GM20431 (cell line): ENCODE results near the gene FARS2.

Experiments used
- in situ Hi-C: fragments of 300-500 bp; cut with MseI, MboI; formaldehyde crosslinking; loops from one replicate; pipeline ENCODE4 v1.15.0; 2020; ENCODE audit warnings: low sequenced_read_pairs; ENCODE audit not compliant: unreplicated experiment

The FARS2 gene

DNA sequence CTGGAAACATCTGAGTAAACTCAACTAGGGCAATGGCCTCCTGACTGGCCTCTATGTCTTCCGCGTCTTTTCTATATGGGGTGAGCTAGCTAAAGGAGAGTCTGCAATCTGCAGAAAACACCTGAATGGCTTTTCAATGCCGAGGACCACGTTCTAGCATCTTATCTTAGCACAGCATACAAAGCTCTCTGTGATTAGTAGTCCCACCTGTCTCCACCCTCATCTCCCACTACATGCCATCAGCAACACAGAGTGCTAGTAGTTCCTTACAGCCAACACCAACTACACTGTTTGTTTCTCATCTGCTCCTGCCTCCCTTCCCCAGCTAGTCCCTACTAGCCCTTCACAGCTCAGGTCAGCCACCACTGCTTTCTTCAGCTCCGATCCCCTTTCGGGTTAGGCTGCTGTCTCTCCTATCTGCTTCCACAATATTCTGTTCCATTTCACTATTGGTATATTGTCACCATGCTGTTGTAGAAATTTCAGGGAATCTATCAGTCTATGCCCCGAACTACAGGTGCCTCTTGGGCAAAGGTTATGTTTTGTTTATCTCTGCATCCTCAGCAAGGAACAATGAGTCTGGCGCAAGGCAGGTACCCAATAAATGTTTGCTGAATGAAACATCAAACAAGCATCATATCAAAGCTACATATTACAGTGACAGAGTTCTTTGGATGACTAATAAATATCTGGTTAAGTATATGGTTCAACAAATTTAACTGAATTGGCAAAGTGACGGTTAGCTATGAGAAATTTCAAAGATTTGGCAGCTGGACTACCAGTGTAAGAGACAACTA, 12.8 kb upstream of the FARS2 start:
- in situ Hi-C loops, result no loop called here

DNA sequence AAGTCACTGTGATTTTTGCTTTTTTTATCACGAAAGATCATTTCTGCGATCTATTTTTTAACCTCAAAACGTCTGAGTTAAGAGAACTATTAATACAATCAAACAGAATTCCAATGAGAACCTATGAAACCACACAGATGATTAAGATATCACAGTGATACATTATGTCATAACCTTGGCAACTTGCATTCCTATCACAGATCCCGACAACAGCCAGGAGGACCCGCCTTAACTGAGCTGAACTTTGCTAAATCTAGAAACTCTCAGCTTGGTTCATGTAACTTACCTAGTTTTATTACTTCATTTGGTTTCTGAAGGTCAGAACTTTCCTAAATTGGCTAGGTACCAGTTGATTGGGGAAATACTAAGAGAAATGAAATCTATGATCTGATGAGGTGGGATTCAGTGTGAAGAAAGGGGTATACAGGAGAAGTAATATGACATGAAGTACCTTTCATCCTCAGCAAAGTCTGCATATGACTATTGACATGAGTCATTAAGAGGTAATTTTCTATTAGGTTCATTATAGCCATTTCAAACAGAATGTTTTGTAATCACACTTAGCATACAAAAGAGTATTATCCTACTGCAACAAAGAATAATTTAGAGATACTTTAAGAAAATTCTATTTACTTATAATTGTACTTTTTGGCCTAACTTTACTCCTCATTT, 11.7 kb upstream of the FARS2 start:
- in situ Hi-C loops, result no loop called here

DNA sequence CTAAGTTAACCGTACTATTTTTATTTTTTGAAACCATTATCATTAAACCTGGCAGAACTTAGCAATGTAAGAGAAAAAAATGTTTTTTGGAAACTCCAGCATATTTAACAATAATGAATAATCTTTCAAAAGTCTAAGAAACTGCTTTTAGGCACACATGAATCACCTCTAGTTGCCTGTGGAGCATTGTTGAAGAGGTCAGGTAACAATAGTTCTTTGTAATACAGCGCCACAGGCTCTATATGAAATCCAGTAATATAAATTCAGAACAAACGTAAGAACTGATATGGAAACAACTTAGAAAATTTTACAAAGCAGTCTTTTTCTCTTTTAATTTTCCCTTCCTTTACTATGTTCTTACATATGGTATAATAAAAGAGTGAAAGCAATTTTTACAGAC, 10.9 kb upstream of the FARS2 start:
- in situ Hi-C loops, result no loop called here

GRCh38 chr6:5250911-5251310, 10.4 kb upstream of the FARS2 start:
- in situ Hi-C loops, result no loop called here

- in situ Hi-C loops, result no loop called here
Observed at GRCh38 chr6:5256952-5257351, 4.4 kb upstream of the FARS2 start.

- in situ Hi-C loops, result no loop called here
Observed at GRCh38 chr6:5257400-5257799, 3.9 kb upstream of the FARS2 start.

GRCh38 chr6:5259428-5259827, 1.9 kb upstream of the FARS2 start:
- in situ Hi-C loops, result no loop called here

GRCh38 chr6:5260111-5260620, 1.1 kb upstream of the FARS2 start:
- in situ Hi-C loops, result no loop called here

- in situ Hi-C loops, result no loop called here
Observed at GRCh38 chr6:5261545-5262109, 314 bp downstream of the FARS2 start.

GRCh38 chr6:5266423-5266822, 5.1 kb downstream of the FARS2 start:
- in situ Hi-C loops, result no loop called here

DNA sequence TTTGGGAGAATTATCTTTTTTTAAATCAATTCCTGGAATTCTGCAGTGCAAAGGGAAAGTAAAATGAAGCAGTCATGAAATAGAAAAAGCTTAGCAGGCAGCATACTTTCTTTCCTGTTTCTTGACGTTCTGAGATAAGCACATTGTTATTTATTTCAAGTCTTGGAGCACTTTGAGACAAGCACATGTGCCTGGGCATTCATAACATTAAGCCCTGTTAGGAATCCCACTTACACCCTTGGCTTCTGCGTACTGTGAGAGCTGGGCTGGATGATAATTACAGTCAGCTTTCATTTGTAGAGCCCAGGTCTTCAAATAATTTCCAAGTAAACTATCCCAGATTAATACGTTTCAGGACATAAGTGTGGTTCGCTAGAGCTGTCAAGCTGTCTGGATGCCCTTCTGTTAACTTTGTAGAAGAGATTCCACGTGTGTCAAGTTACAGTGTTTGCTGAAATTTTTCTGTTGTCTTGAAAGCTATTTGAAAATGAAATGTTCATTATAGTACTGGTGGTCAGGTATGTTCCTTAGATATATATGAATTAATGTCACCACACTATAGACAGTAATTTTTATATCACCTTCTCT, 8.9 kb downstream of the FARS2 start:
- in situ Hi-C loops, result no loop called here

DNA sequence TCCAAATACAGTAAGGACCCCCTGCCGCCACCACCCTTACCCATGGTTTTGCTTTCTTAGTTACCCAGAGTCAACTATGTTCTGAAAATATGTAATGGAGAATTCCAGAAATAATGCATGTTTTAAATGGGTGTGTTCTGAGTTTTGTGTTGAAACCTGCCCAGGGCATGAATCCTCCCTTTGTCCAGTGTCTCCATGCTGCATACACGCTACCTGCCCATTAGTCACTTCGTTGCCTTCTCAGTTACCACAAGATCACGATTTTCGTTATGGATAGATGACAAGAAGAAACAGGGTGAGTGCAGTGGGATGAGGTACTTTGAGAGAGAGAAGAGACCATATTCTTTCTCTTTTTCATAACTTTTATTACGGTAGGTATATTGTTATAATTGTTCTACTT, 10.6 kb downstream of the FARS2 start:
- in situ Hi-C loops, result no loop called here

DNA sequence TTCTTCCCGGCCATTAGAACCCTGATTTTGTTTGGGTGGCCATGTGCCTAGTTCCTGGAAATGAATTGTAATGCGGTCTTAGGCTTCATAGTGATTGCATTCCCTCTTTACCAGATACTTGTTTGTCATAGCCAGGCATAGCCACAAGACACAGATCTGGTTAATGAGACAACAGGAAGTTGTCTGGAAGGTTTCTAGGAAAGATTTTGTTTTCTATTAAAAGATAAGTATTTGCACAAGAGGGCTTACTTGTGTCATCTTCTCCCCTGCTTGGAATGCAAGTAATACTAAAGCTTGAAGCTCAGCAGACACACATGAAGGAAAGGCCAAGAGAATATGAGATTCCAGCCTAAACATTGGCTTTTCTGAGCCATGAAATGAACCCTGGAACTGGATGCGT, 12.9 kb downstream of the FARS2 start:
- in situ Hi-C loops, result no loop called here

DNA sequence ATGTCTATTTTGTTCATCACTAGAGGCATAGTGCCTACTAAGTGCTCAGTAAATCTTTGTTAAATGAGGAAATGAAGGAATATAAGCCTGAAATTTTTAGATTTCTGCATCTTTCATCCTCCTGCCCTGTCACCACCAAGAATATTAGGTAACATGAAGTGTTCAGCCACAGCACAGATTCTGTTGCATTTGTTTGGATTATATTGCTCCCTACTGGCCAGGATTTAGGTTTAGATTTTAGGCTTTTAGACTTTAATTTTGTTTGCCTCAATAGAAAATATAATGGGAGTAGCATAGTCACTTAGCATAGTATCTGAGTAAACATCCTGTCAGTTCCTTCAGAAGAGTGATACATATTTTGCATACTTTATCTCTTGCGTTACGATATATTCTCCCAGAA, 14.2 kb downstream of the FARS2 start:
- in situ Hi-C loops, result no loop called here

DNA sequence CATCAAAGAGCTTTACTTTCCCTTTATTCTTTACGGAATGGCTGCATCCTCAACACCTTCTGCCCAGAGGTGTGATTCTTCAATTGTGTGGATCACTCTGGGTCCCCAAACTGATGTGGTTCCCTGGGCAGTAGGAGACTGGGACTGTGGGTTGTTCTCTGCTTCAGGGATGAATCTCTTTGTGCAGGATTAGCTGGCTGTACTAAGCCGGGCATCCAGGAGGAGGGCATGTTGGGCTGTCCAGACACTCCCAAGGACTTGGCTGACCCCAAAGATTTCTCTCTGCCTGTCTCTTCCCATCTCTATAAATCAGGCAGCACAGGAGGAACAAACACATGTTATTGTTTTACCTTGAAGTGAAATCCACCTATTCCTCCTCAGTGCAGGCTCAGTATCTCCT, 15.3 kb downstream of the FARS2 start:
- in situ Hi-C loops, result no loop called here

DNA sequence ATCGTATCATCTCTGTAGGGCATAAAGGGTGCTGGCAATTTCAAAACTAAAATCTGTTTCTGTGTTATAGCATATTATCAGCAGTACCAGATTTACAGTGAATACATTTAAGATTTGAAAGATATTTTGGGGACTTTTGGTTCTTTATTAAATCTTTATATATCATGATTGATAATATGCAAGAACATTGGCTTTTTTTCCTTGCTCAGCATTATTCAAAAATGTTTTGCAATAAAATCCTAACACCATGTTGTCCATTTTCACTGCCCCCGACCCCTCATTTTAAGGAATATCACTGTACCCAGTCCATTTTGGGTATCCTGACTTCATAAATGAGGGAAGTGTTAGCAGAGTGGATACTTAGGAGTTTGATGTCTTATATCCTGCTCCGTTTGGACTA, 16.3 kb downstream of the FARS2 start:
- in situ Hi-C loops, result no loop called here

DNA sequence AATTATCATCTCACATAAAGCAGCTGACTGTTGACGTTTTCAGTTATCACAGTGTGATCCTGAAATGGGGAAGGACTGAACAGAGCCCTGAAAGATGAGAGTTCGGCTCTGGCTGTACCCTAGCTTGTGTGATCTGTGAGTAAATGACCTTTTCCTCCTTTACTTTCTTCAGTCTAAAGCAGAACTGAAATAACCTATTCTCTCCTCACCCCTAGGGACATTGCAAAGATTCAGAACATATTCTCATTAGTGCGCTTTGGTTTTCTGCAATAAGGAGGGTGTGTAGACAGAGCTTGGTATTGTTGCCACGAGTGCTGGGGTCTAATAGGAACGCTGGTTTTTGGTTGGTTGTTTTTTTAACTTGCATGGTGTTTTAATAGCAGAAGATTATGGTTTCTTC, 16.7 kb downstream of the FARS2 start:
- in situ Hi-C loops, result no loop called here

GRCh38 chr6:5278565-5279120, 17.3 kb downstream of the FARS2 start:
- in situ Hi-C loops, result no loop called here

DNA sequence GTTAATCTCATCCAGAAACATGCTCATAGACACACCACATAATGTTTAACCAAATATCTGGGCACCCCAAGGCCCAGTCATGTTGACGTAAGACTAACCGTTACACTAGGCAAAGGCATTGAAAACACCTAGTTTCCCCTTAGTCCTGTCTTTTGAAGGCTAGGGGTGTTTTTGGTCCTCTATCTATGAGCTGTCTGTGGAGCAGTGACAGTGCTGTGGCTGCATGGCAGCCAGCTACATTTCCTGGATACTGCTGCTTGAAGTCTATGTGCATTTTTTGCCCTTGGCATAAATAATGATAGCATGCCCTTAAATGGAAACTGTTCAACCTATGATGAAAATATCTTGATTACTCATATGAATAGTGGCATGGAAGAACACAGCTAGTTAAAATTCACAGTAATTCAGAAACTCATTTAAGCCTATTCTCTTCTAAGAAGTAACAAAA, 18.6 kb downstream of the FARS2 start:
- in situ Hi-C loops, result no loop called here

DNA sequence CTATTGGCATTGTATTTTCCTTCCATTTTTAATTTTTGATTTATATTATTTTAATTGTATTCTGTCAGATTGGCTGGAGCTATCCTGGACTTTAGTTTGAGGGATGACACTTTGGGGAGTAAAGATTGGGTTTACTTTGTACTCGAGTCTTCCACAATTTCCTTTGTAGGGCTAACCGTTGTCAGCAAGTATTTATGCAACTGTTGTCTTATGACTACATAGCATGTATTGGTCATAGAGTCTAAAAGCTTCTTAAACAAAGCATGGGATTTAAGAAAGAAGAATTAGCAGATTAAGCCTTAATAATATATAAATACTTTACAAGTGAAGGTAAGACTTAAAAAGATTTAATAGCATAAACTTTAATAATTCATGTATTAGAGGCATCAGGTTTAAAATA, 19.6 kb downstream of the FARS2 start:
- in situ Hi-C loops, result no loop called here
